SK-N-SH (cell line): ENCODE data around the gene SNX9.

ENCODE experiments used
- EP300 ChIP-seq, 2 experiments: IDR thresholded peaks; 2 replicates each; pipeline versions ENCODE4 v1.4.0 to v1.6.1; 2012; ENCODE audit warnings: borderline replicate concordance in 1 of 2, low read depth in 1 of 2, low read length in 1 of 2
- EZH2phosphoT487 ChIP-seq: fragments of 200-600 bp; sonication (generic); IDR thresholded peaks from 2 replicates; pipeline ENCODE4 v1.6.1; 2017; ENCODE audit warnings: low read depth, mixed run types, mild to moderate bottlenecking, antibody characterized with exemption, moderate library complexity, borderline replicate concordance
- FOXM1 ChIP-seq: IDR thresholded peaks from 2 replicates; pipeline ENCODE4 v1.4.0; 2012; ENCODE audit warnings: low read depth, mild to moderate bottlenecking
- TF ChIP-seq, protein P1 (sequence below): fragments of 200-600 bp; sonication (generic); IDR thresholded peaks from 2 replicates; pipeline ENCODE4 v1.6.1; 2017; ENCODE audit warnings: antibody characterized with exemption, mild to moderate bottlenecking, moderate library complexity

DNA sequence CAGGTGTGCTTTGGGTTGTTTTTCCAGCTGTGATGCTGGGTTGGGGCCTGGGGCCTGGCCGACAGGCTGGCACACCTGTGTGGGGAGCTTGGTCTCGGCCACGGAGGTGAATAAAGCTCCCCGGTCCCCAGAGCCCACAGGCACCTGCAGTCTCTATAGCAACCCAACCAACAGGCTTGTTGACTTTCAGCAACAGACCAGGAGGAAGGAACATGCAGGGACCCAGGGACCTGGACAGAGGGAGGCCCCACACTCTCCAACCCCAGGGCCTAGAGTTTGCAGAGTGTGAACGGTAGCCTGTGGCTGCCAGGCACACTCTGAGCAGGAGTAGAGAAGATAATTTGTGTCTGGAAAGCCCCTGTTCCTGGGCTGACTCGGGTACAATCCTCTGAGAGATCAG, 144.0 kb downstream of the SNX9 start:
- TF ChIP-seq EP300 (IDR thresholded peaks at IDR 0.05; ENCODE audit: borderline replicate concordance in 1 of 2, low read depth in 1 of 2, low read length in 1 of 2) (no peak), EZH2phosphoT487 (no peak), FOXM1 (no peak)
- TF ChIP-seq, protein P1, sequence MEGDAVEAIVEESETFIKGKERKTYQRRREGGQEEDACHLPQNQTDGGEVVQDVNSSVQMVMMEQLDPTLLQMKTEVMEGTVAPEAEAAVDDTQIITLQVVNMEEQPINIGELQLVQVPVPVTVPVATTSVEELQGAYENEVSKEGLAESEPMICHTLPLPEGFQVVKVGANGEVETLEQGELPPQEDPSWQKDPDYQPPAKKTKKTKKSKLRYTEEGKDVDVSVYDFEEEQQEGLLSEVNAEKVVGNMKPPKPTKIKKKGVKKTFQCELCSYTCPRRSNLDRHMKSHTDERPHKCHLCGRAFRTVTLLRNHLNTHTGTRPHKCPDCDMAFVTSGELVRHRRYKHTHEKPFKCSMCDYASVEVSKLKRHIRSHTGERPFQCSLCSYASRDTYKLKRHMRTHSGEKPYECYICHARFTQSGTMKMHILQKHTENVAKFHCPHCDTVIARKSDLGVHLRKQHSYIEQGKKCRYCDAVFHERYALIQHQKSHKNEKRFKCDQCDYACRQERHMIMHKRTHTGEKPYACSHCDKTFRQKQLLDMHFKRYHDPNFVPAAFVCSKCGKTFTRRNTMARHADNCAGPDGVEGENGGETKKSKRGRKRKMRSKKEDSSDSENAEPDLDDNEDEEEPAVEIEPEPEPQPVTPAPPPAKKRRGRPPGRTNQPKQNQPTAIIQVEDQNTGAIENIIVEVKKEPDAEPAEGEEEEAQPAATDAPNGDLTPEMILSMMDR, result no peak
